K562 (cell line): ENCODE data around the gene DLGAP1. TPM values are rescaled to one million over a fixed set of nuclear protein-coding genes. Genes with fewer than 3 reads are reported as not detected.

Source experiments
- ETV1 ChIP-seq: fragments of 450-650 bp; conservative IDR thresholded peaks from 2 replicates; pipeline ENCODE4 v1.6.1; 2016; ENCODE audit warnings: missing genetic modification characterization, control low read depth, low read depth, missing compliant biosample characterization
- FOXM1 ChIP-seq, 2 experiments: fragments of 450-650 bp in 1 of 2; sonication (generic) in 1 of 2; formaldehyde crosslinking in 1 of 2; IDR thresholded peaks; 2 replicates each; pipeline versions ENCODE4 v1.6.1 to v1.9.0; 2017 to 2022; ENCODE audit warnings: low read depth in 2 of 2, mild to moderate bottlenecking in 2 of 2, missing genetic modification reagents in 1 of 2, moderate library complexity in 1 of 2
- FOXP1 ChIP-seq: sonication (generic); formaldehyde crosslinking; IDR thresholded peaks from 2 replicates; pipeline ENCODE4 v1.8.0; 2022; ENCODE audit warnings: mild to moderate bottlenecking, missing genetic modification reagents
- MTA2 ChIP-seq: fragments of 450-650 bp; IDR thresholded peaks from 2 replicates; pipeline ENCODE4 v1.6.1; 2016; ENCODE audit warnings: low read depth
- NR1H2 ChIP-seq: sonication (generic); formaldehyde crosslinking; IDR thresholded peaks from 2 replicates; pipeline ENCODE4 v1.4.0; 2020; ENCODE audit warnings: mild to moderate bottlenecking, missing genetic modification reagents
- PBX2 ChIP-seq, 2 experiments: IDR thresholded peaks in 1 of 2; conservative IDR thresholded peaks in 1 of 2; 2 replicates each; pipeline ENCODE4 v1.6.1; 2016; ENCODE audit warnings: low read depth in 2 of 2, mild to moderate bottlenecking in 1 of 2, missing compliant biosample characterization in 1 of 2, missing genetic modification characterization in 1 of 2, moderate library complexity in 1 of 2
- RBM34 ChIP-seq: fragments of 200-400 bp; formaldehyde crosslinking; IDR thresholded peaks from 2 replicates; pipeline ENCODE4 v1.6.1; 2018; ENCODE audit warnings: low read length, borderline replicate concordance; ENCODE audit not compliant: insufficient read depth
- RNF2 ChIP-seq: sonication (generic); IDR thresholded peaks from 2 replicates; pipeline ENCODE4 v1.6.1; 2016
- RREB1 ChIP-seq: fragments of 250-450 bp; sonication (Bioruptor Pico); IDR thresholded peaks from 2 replicates; pipeline ENCODE4 v1.4.0; 2020
- TAF7 ChIP-seq: fragments of 450-650 bp; IDR thresholded peaks from 2 replicates; pipeline ENCODE4 v1.6.1; 2016; ENCODE audit warnings: missing genetic modification characterization, missing compliant biosample characterization
- TBL1XR1 ChIP-seq, 2 experiments: IDR thresholded peaks; 2 replicates each; pipeline ENCODE4 v1.6.1; 2012; ENCODE audit warnings: improper control_type of control experiment in 2 of 2, low read length in 2 of 2, mild to moderate bottlenecking in 1 of 2
- ZBTB26 ChIP-seq: fragments of 450-650 bp; formaldehyde crosslinking; IDR thresholded peaks from 2 replicates; pipeline ENCODE4 v1.4.0; 2022; ENCODE audit warnings: missing genetic modification characterization
- ZNF384 ChIP-seq: IDR thresholded peaks from 2 replicates; pipeline ENCODE4 v1.6.1; 2012; ENCODE audit warnings: low read depth, low read length, improper control_type of control experiment
- ZNF644 ChIP-seq: fragments of 200-800 bp; sonication (Bioruptor generic); IDR thresholded peaks from 2 replicates; pipeline ENCODE4 v1.6.1; 2016; ENCODE audit warnings: low read depth, missing genetic modification characterization, missing compliant biosample characterization
- polyA plus RNA-seq, 8 experiments: library from polyadenylated mRNA; depleted of rRNA in 4 of 8; stranded (reverse) in 5 of 8; unstranded in 3 of 8; fragments of >200 nt; fragmentation: Nextera tagmentation in 2 of 8; fragmentation: Illumina TruSeq in 1 of 8; extraction: Ambion mirVana in 2 of 8; extraction: Trizol in 1 of 8; gene quantifications; 2 replicates each; pipeline versions ENCODE4 v1.2.1 to v1.2.3, GENCODE V29; 2011 to 2014; ENCODE audit warnings: inconsistent platforms in 1 of 8, missing spikeins in 1 of 8
- total RNA-seq, 7 experiments: library from RNA; depleted of rRNA in 6 of 7; stranded (reverse); fragments of >200 nt in 6 of 7; fragmentation: Illumina TruSeq in 2 of 7; extraction: Trizol in 2 of 7; gene quantifications; 2 replicates each; pipeline versions ENCODE4 v1.2.1 to v1.2.3, GENCODE V29; 2011 to 2021; ENCODE audit warnings: low replicate concordance in 1 of 7
- TF ChIP-seq, protein P1 (sequence below), 2 experiments: fragments of 250-450 bp in 1 of 2; fragments of 450-650 bp in 1 of 2; sonication (Bioruptor Pico) in 1 of 2; IDR thresholded peaks; 2 replicates each; pipeline versions ENCODE4 v1.6.1 to v1.8.0; 2016 to 2021; ENCODE audit warnings: mild to moderate bottlenecking in 2 of 2, moderate library complexity in 2 of 2, missing compliant biosample characterization in 1 of 2, missing genetic modification characterization in 1 of 2
- TF ChIP-seq, protein P2 (sequence below): fragments of 250-450 bp; sonication (Bioruptor Pico); IDR thresholded peaks from 2 replicates; pipeline ENCODE4 v1.6.1; 2021; ENCODE audit warnings: mild to moderate bottlenecking

Gene DLGAP1
- total and polyA plus RNA-seq, 9 of the 15 experiments (the other 6 are each of a cell fraction or from before 2014, with no cell fraction given): 0.04 to 0.22 (median 0.08) TPM

GRCh38 chr18:3593381-3593903, 861.7 kb downstream of the DLGAP1 start (continued):
- TF ChIP-seq, protein P1, sequence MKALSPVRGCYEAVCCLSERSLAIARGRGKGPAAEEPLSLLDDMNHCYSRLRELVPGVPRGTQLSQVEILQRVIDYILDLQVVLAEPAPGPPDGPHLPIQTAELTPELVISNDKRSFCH (CRISPR knock-in tag; IDR thresholded peaks at IDR 0.05): no peak
- TF ChIP-seq, protein P1 (tag; IDR thresholded peaks at IDR 0.05): 0 out of 2 replicates have a peak, but pooled peaks have one; percentile 17
- no peak for TF ChIP-seq NR1H2
- no peak for TF ChIP-seq ZNF384
- TF ChIP-seq, protein P2, sequence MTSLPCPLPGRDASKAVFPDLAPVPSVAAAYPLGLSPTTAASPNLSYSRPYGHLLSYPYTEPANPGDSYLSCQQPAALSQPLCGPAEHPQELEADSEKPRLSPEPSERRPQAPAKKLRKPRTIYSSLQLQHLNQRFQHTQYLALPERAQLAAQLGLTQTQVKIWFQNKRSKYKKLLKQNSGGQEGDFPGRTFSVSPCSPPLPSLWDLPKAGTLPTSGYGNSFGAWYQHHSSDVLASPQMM (CRISPR knock-in tag): no peak
- TF ChIP-seq ZNF644 (tag): peak; percentile 48; the same call in 1 of the 2 replicates
- TF ChIP-seq RBM34: no peak
- TF ChIP-seq ZBTB26 (CRISPR knock-in tag): 0 out of 2 replicates have a peak, but pooled peaks have one; percentile 35
- no peak for TF ChIP-seq PBX2 (CRISPR knock-in tag; IDR thresholded peaks at IDR 0.05; ENCODE audit: low read depth)
- no peak for TF ChIP-seq PBX2 (tag; conservative IDR thresholded peaks at IDR 0.05; ENCODE audit: low read depth)
- no peak for TF ChIP-seq ETV1
- no peak for TF ChIP-seq RNF2
- TF ChIP-seq MTA2: no peak
- TF ChIP-seq FOXP1 (CRISPR knock-in tag): peak; percentile 61; the same call in 1 of the 2 replicates
- 0 out of 2 replicates have a peak, but pooled peaks have one; percentile 38 for TF ChIP-seq RREB1 (CRISPR knock-in tag)
- peak in 1 of 2 experiments; percentile 75; a peak in 2 of 4 replicates for TF ChIP-seq TBL1XR1 (IDR thresholded peaks at IDR 0.05; ENCODE audit: low read length in 2 of 2)
- TF ChIP-seq TAF7: no peak
- TF ChIP-seq FOXM1 (IDR thresholded peaks at IDR 0.05; ENCODE audit: low read depth): no peak
- TF ChIP-seq FOXM1 (CRISPR knock-in tag; IDR thresholded peaks at IDR 0.05; ENCODE audit: low read depth): no peak
